Ovary (tissue), 3 donors: ENCODE measurements around the gene PODNL1.

Source experiments
- POLR2A ChIP-seq: fragments of 450-650 bp; IDR thresholded peaks from one replicate; pipeline ENCODE4 v1.6.1; 2017; ENCODE audit warnings: antibody characterized with exemption, mild to moderate bottlenecking, moderate library complexity
- TF ChIP-seq, protein P1 (sequence below), 3 donors: fragments of 450-650 bp in 2 of 3; fragments of 200-600 bp in 1 of 3; IDR thresholded peaks; one replicate each; pipeline versions ENCODE4 v1.5.1 to v1.8.0; 2016 to 2022; ENCODE audit warnings: antibody characterized with exemption in 3 of 3, mild to moderate bottlenecking in 1 of 3
- donor health status: DM: no; HTN: no; CAD: no.

- TF ChIP-seq, protein P1, sequence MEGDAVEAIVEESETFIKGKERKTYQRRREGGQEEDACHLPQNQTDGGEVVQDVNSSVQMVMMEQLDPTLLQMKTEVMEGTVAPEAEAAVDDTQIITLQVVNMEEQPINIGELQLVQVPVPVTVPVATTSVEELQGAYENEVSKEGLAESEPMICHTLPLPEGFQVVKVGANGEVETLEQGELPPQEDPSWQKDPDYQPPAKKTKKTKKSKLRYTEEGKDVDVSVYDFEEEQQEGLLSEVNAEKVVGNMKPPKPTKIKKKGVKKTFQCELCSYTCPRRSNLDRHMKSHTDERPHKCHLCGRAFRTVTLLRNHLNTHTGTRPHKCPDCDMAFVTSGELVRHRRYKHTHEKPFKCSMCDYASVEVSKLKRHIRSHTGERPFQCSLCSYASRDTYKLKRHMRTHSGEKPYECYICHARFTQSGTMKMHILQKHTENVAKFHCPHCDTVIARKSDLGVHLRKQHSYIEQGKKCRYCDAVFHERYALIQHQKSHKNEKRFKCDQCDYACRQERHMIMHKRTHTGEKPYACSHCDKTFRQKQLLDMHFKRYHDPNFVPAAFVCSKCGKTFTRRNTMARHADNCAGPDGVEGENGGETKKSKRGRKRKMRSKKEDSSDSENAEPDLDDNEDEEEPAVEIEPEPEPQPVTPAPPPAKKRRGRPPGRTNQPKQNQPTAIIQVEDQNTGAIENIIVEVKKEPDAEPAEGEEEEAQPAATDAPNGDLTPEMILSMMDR (IDR thresholded peaks at IDR 0.05): no peak
- no peak for TF ChIP-seq POLR2A
These were observed 2.3 kb downstream of the PODNL1 start for GRCh38 chr19:13935765-13936510.
